ENCODE results near the gene YWHAE.
"Not testable (repeated sequence)": the region's sequence is repeated elsewhere in the genome, so short reads cannot be mapped to it uniquely, and the experiment has no call there.

Gene YWHAE

GRCh38 chr17:1373707-1374237 is 26.2 kb downstream of the YWHAE start:
- DNase-seq = no peak

GRCh38 chr17:1372618-1373017 is 27.4 kb downstream of the YWHAE start:
- no peak for DNase-seq

GRCh38 chr17:1371893-1372590 is 28.0 kb downstream of the YWHAE start:
- DNase-seq = no peak

GRCh38 chr17:1368588-1368987 is 31.4 kb downstream of the YWHAE start:
- DNase-seq = no peak

- no peak for DNase-seq
Observed at GRCh38 chr17:1367351-1367745, 32.7 kb downstream of the YWHAE start.

- DNase-seq = no peak
Observed at GRCh38 chr17:1366234-1366633, 33.8 kb downstream of the YWHAE start.

GRCh38 chr17:1365445-1366039 is 34.5 kb downstream of the YWHAE start:
- DNase-seq = peak; percentile 82

GRCh38 chr17:1362964-1363363 is 37.1 kb downstream of the YWHAE start:
- peak; percentile 22 for DNase-seq

GRCh38 chr17:1362065-1362848 is 37.8 kb downstream of the YWHAE start:
- DNase-seq = no peak

- no peak for DNase-seq
Observed at GRCh38 chr17:1360975-1361374, 39.0 kb downstream of the YWHAE start.

- not testable (repeated sequence) for DNase-seq
Observed at GRCh38 chr17:1360315-1360714, 39.7 kb downstream of the YWHAE start.

GRCh38 chr17:1354030-1354429 is 46.0 kb downstream of the YWHAE start:
- DNase-seq = no peak

- DNase-seq = not testable (repeated sequence)
Observed at GRCh38 chr17:1352530-1352929, 47.5 kb downstream of the YWHAE start.

GRCh38 chr17:1351971-1352370 is 48.1 kb downstream of the YWHAE start:
- no peak for DNase-seq

- DNase-seq = no peak
Observed at GRCh38 chr17:1351275-1351674, 48.7 kb downstream of the YWHAE start.

- no peak for DNase-seq
Observed at GRCh38 chr17:1347589-1348323, 52.3 kb downstream of the YWHAE start.

- no peak for DNase-seq
Observed at GRCh38 chr17:1344521-1344920, 55.5 kb downstream of the YWHAE start.

GRCh38 chr17:1343554-1343953 is 56.5 kb downstream of the YWHAE start:
- DNase-seq = no peak

GRCh38 chr17:1340371-1340770 is 59.7 kb downstream of the YWHAE start:
- no peak for DNase-seq

- no peak for DNase-seq
Observed at GRCh38 chr17:1331708-1332107, 68.3 kb downstream of the YWHAE start.

GRCh38 chr17:1329745-1330343 is 70.2 kb downstream of the YWHAE start:
- no peak for DNase-seq

- no peak for DNase-seq
Observed at GRCh38 chr17:1328437-1328836, 71.6 kb downstream of the YWHAE start.

GRCh38 chr17:1325766-1326165 is 74.3 kb downstream of the YWHAE start:
- DNase-seq = no peak

All from OCI-M1 (cell line).